NCI-H524 treated with DMSO at 0.1 percent for 48 hours (cell line): ENCODE data around the gene RNF220.
A peak's percentile ranks its signal among the peaks of the same experiment; 100 is the strongest.

Experiments
- DNase-seq: peaks from one replicate; lab custom pipeline; 2025; lab: John Stamatoyannopoulos, UW

Gene RNF220

GRCh38 chr1:44436401-44437106, 31.5 kb downstream of the RNF220 start:
- DNase-seq = no peak

GRCh38 chr1:44437107-44437716, 32.2 kb downstream of the RNF220 start:
- DNase-seq = no peak

- DNase-seq = no peak
Observed at GRCh38 chr1:44442791-44443190, 37.7 kb downstream of the RNF220 start.

- no peak for DNase-seq
Observed at GRCh38 chr1:44447051-44447810, 42.2 kb downstream of the RNF220 start.

- DNase-seq = no peak
Observed at GRCh38 chr1:44453798-44454349, 48.8 kb downstream of the RNF220 start.

GRCh38 chr1:44454704-44455103, 49.6 kb downstream of the RNF220 start:
- DNase-seq = no peak

- DNase-seq = no peak
Observed at GRCh38 chr1:44460107-44460882, 55.2 kb downstream of the RNF220 start.

- DNase-seq = no peak
Observed at GRCh38 chr1:44464361-44464760, 59.3 kb downstream of the RNF220 start.

- DNase-seq = no peak
Observed at GRCh38 chr1:44467566-44467965, 62.5 kb downstream of the RNF220 start.

GRCh38 chr1:44471911-44472453, 66.9 kb downstream of the RNF220 start:
- no peak for DNase-seq

- no peak for DNase-seq
Observed at GRCh38 chr1:44472620-44473525, 67.8 kb downstream of the RNF220 start.

GRCh38 chr1:44476891-44477290, 71.8 kb downstream of the RNF220 start:
- no peak for DNase-seq

GRCh38 chr1:44481701-44482100, 76.6 kb downstream of the RNF220 start:
- DNase-seq = peak; percentile 22

GRCh38 chr1:44483089-44483874, 78.2 kb downstream of the RNF220 start:
- DNase-seq = no peak

- no peak for DNase-seq
Observed at GRCh38 chr1:44484155-44484688, 79.2 kb downstream of the RNF220 start.

GRCh38 chr1:44485229-44485933, 80.3 kb downstream of the RNF220 start:
- DNase-seq = no peak

- no peak for DNase-seq
Observed at GRCh38 chr1:44485934-44486460, 80.9 kb downstream of the RNF220 start.

GRCh38 chr1:44489481-44489880, 84.4 kb downstream of the RNF220 start:
- no peak for DNase-seq
